Activated CD8-positive, alpha-beta memory T cell treated with anti-CD3 and anti-CD28 coated beads for 24 hours (primary cell): Measurements from ENCODE around the gene SPATA7.
"Not testable (repeated sequence)": the region's sequence is repeated elsewhere in the genome, so short reads cannot be mapped to it uniquely, and the experiment has no call there.

ENCODE experiments used
- DNase-seq: peaks from one replicate; pipeline ENCODE4 v3.0.0-alpha.2; 2020

Gene SPATA7, protein sequence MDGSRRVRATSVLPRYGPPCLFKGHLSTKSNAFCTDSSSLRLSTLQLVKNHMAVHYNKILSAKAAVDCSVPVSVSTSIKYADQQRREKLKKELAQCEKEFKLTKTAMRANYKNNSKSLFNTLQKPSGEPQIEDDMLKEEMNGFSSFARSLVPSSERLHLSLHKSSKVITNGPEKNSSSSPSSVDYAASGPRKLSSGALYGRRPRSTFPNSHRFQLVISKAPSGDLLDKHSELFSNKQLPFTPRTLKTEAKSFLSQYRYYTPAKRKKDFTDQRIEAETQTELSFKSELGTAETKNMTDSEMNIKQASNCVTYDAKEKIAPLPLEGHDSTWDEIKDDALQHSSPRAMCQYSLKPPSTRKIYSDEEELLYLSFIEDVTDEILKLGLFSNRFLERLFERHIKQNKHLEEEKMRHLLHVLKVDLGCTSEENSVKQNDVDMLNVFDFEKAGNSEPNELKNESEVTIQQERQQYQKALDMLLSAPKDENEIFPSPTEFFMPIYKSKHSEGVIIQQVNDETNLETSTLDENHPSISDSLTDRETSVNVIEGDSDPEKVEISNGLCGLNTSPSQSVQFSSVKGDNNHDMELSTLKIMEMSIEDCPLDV

DNA sequence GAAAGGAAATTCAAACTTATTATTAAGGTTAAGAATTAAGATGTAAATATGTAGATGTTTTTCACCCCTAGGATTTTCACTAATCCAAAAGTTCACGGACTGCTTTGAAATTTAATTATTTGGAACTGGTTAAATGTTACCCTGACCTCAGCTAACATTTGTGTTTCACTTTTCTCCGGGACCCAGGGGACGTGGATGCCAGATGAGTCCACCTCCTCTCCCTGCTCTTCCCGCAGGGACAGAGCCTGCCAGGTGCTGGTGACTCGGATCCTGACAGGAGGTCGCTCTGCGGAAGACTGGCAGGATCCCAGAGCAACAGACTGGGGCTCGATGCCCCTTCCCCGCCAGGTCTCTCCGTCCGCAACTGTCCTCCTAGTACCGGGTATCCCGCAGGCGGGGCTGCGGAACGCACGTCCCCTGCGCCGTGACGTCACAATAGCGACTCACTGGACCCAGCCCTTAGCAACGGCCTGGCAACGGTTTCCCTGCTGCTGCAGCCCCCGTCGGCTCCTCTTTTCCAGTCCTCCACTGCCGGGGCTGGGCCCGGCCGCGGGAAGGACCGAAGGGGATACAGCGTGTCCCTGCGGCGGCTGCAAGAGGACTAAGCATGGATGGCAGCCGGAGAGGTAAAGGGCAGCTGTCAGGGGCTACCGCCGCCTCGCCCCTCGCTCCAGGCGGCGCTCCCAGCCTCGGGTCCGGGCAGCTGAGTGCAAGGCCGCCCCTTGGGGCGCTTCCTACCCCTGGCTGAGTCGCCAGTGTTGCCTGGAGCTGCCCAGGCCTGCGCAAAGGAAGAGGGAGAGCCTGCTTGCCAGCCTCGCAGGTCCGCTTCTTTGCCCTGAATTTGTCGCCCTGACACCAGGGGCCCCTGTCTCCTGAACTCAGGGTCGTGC is at the start of gene SPATA7:
SPATA7 (plus strand) TSS at position 446 of the 890 bp plus-strand sequence; CDS start at position 608, 162 bp downstream.
- DNase-seq: peak; percentile 93

DNA sequence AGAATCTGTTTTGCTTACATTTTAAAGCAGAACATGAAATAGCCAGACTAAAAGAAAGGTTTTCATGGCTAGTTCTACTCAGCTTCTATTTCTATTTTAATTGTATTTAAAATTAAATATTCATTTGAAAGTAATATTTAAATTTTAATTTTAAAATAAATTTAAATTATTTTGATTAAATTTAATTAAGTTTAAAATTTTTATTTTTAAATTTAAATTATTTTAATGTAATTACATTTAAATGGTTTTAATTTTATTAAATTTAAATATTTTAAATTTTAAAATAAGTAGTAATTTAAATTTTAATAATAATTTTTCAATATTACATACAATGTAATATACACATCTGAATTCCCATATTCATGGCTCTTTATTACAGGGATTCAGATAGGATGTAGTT is 45.1 kb upstream of the SPATA7 start:
- no peak for DNase-seq

DNA sequence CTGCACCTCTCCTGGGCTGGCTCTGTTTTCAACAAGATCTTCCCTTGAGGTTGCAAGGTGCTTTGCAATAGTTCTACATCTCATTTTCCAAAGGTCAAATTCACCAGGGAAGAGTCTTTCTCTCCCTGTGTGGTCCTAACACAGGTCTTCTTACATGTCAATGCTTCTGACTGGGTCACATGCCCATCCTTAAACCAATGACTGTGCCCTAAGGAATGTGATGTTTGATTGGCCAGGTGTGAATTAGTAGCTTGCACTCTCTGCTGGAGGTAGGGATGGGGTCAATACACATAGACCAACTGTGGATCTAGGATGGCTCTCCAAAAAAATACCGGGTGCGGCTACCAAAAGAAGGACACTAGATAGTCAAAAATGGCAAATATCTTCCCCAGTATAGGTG is 42.5 kb upstream of the SPATA7 start:
- DNase-seq: no peak

DNA sequence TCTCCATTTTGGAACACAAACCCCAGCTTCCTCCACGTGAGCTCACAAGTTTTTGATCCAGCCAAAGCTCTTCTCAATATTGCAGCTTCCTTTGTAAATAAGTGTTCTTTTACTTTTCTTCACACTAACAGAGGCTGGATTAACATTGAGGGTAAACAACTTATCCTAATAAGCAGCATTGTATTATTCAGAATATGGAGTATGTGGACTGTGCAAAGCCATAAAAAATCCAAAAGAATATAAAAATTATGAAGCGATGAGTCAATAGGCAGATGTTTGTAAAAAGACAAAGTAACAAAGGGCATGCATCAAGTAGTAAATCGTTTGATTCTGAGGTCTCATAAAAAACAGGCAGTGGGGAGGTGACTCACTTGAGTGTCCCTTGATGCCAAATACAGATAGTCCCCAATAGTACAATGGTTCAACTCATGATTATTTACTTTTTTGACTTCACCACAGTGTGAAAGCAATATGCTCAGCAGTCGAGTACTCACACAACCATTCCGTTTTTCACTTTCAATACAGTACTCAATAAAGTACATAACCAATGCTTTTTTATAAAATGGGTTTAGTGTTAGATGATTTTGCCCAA is 39.3 kb upstream of the SPATA7 start:
- DNase-seq: no peak

DNA sequence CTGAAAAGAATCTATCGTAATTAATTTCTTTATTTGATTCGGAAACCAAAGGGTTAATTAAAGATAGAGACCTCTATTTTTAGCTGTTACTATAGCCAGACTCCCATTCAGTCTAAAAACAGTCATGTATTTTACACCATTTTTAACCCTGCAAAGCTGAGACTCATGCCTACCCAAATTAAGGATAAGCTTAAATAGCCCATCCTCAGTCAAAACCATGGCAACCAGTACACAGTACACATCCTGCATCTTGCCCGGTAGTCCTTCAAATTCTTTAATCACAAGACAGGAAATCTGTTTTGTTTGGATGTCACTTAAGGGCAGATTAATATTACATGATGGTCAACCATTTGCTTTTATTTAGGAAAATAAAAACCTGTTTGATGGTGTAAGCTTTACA is 36.9 kb upstream of the SPATA7 start:
- no peak for DNase-seq

DNA sequence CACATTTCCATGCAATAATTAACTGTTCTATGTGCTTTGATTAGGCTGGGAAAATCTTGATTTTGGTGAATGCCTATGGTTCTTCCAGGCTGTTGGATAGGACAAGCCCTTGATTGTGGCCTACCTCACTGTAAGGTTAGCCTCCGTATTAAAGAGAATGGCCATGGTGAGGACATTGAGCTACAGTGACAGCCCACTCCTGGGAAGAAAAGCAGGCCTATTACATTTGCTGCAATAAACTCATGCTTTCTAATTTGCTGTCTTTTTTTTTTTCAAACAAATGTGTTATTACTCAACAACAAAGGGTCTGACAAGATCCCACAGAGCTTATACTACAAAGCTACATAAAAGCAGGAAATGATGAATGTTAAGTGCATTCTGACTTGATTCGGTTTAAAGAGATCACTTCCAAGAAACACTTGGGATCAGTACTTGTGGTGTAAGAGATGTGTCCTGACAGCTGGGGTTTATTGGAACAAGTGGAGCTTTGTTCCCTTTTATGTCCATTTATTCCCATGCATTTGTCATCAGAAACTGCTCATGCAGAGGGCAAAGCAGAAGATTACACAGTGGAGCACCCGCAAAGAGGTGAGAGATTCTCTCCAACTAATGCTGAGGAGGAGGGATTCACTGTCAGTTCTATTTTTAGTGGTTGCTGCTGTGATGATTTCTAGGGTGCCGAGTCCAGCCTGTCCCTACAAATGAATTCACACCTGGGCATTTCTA is 33.3 kb upstream of the SPATA7 start:
- DNase-seq: no peak

DNA sequence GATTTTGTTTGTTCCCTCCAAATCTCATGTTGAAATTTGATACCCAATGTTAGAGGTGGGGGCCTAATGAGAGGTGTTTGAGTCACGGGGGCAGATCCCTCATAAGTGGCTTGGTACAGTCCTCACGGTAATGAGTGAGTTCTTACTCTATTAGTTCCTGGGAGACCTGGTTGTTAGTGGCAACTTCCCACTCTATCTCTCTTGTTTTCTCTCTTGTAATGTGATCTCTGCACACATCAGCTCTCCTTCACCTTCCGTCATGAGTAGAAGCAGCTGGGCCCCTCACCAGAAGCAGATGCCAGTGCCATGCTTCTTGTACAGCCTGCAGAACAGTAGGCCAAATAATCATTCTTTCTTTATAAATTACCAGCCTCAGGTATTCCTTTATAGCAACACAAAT is 32.8 kb upstream of the SPATA7 start:
- DNase-seq: no peak

DNA sequence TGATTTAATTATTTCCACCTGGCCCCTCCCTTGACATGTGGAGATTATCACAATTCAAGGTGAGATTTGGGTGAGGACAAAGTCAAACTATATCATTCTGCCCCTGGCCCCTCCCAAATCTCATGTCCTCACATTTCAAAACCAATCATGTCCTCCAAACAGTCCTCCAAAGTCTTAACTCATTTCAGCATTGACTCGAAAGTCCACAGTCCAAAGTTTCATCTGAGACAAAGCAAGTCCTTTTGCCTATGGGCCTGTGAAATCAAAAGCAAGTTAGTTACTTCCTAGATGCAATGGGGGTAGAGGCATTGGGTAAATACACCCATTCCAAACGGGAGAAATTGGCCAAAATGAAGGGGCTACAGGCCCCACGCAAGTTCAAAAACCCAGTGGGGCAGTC is 31.1 kb upstream of the SPATA7 start:
- no peak for DNase-seq

DNA sequence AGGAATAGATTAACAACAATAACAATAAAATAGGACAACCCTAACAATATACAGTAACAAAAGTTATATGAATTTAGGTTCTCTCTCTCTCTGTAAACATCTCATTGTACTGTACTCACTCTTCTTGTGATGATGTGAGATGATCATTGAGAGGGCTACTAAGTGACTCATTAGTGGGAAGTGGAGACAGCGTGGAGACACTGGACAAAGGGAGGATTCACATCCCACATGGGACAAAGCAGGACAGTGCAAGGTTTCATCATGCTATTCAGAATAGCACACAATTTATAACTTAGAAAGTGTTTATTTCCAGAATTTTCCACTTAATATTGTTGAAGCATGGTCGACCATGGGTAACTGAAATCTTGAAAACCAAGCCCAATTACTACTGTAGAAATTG is 26.0 kb upstream of the SPATA7 start:
- no peak for DNase-seq

DNA sequence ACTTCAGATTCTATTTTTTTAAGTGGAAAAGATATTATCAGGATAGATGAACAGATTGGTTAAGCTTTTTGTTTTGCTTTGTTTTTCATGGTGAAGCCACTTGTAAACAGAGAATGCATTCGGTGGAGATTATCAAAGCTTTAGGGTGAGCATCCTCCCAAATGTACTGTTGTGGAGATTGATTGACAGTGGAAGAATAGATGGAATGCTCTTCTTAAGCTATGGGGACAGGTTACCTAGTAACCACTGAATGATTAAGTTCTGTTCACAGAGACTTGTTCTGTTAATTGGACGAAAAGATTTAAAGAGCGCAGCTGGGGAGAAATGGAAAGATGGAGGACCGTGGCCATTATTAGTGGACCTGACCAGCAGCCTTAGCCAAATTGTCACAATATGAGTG is 21.8 kb upstream of the SPATA7 start:
- DNase-seq: no peak

DNA sequence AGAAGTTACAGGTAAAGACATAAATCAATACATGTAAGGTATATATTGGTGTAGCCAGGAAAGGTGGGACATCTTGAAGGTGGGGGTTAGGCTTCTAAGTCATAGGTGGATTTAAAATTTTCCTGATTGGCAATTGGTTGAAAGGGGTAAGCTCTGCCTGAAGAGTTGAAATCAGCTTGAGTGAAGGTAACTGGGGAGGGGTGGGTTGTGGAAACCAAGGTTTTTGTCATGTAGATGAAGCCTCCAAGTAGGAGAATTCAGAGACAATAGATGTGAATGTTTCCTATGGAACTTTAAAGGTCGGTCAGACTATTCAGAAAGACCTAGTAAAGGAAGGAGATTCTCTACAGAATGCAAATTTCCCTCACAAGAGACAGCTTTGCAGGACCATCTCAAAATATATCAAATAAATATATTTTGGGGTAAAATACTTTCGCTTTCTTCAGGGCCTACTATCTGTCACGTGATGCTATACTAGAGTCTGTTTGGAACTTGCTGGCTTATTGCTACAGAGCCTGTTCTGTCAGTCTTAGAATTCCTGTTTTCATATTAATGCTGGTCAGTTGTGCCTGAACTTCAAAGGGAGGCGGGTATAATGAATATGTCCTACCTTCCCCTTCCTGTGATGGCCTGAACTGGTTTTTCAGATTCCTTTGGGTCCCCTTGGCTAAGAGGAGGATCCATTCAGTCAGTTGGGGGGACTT is 20.6 kb upstream of the SPATA7 start:
- no peak for DNase-seq

DNA sequence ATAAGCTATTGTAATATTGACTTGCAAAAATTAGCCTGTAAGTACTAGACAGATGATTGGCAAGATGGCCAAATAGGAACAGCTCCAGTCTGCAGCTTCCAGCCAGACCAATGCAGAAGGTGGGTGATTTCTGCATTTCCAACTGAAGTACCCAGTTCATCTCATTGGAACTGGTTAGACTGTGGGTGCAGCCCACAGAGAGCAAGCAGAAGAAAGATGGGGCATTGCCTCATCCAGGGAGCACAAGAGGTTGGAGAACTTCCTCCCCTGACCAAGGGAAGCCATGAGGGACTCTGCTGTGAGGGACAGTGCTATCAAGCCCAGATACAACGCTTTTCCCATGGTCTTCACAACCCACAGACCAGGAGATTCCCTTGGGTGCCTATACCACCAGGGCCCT is 16.0 kb upstream of the SPATA7 start:
- no peak for DNase-seq

DNA sequence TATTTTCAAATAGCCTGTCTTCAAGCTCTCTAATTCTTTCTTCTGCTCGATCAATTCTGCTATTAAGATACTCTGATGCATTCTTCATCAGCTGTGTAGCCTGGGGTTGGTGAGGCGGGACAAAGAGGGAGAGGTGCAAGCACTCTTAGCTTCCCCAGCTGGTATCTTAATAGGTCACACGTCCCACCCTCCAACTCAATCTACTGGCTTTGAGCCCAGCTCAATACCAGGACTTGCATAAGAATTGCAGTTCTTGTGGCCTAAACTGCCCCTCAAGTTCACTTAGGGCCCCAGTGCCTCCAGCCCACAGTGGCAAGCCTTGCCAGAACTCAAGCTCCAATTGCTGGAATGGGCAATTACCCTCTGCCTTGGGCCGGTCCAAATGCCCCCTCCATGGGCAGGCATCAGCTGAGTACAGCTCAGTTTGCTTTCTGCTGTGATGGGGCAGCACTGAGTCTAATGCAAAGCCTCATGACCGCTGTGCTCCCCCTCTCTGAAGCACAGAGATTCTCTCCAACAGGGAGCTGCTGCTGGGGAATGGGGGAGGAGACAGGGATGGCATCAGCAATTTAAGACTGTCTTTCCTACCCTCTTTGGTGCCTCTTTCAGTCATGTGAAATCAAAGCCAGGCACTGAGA is 5.6 kb upstream of the SPATA7 start:
- no peak for DNase-seq

DNA sequence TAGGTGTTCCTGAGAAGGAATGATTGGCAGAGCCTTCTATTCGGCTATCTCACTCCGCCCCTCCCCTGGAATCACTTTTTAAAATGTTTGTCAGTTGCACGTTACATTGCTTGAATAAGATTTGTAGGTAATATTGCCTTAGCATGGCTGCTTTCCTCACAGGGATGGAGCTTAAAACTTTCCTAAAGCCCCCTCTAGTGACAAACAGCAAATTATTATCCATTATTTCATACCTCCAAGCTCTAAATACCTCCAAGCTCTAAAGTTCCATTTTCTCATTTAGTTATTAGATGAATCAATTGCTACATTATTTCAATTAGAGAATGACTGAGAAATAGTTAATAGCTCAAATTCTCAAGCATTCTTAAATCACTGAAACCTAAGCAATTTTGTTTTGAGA is 5.1 kb upstream of the SPATA7 start:
- DNase-seq: no peak

DNA sequence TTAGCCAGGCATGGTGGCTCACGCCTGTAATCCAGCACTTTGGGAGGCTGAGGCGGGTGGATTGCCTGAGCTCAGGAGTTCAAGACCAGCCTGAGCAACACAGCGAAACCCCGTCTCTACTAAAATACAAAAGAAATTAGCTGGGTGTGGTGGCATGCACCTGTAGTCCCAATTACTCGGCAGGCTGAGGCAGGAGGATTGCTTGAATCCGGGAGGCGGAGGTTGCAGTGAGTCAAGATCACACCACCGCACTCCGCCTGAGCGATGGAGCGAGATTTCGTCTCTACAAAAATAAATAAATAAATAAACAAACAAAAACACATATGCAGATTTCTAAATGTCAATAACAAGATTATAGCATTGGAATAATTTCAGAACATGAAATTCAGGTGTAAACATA is 3.8 kb upstream of the SPATA7 start:
- not testable (repeated sequence) for DNase-seq

DNA sequence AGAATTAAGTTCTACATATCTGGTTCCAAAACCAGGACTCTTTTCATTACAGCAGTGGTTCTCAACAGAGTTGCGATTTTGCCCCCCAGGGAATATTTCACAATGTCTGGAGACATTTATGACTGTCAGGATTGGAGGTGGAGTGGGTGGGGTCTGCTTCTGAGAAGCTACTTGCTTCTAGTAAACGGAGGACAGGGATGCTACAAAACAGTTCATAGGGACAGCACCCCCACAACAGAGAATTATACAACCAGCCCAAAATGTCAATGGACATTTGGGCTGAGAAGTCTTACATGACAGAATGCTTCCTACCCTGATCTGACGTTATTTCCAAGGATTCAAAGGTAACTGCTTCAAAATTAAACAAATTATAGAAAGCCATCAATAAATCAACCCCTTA is 739 bp upstream of the SPATA7 start:
- no peak for DNase-seq

DNA sequence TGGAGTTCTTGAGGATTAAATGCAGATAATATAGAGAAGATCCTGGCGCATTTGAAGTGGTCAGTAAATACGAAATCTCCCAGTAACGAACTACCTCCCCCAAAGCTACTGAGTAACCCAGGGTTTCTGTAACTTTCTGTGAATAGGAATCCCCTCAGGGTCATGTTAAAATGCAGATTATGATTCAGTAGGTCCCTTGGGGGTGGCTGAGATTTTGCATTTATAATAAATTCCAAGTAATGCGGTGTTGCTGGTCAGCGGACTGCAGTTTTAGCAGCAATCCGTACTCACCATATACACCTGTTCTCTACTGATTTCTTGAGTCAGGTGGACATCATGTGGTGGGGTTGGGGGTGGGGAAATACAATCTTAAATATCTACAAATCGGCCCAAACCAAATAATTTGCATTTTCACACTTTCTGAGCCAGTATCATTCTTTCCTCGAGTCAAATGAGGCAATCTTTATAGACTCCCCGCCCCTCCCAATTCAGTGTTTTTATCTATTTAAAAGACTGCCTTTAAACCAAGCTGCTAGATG is 868 bp downstream of the SPATA7 start:
- no peak for DNase-seq

DNA sequence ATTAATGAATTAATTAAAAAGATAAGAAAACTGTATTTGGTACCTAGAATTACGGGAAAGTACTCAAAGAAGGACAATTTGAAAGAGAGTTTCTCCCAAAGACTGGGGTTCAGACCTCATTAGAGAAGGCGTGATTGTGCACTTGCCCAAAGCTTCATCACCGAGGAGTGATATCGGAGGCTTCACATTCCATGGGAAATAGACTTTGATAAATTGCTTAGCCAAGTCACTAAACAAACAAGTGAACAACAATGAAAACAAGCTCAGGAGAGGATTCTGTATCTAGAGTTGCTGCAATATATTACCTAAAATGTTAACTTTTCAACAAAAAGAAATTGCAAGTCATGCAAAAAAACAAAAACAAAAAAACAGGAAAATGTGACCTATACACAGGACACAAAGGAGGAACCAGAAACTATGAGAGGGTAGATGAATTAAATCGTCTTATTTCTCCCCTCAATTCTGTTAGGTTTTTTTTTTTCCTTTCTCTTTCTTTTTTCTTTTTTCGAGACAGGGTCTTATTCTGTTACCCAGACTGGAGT is 3.4 kb downstream of the SPATA7 start:
- no peak for DNase-seq

DNA sequence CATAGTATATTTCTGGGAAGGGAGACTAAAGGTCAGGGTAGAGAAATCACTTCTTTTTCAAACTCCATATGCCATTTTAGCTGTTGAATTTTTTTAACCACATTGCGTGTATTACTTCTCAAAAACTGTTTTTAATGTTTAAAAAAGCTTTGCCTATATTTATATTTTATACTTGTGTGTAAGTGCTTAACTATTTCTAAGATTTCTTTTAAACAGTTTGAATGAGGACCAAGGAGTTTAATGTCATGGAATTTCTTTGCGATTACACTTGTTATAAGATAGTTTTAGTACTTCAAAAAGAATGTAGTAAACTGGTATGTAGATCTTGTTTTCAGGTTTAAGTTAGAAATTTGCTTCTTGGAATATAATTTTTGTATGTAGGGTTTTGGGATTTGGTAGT is 7.2 kb downstream of the SPATA7 start:
- no peak for DNase-seq

DNA sequence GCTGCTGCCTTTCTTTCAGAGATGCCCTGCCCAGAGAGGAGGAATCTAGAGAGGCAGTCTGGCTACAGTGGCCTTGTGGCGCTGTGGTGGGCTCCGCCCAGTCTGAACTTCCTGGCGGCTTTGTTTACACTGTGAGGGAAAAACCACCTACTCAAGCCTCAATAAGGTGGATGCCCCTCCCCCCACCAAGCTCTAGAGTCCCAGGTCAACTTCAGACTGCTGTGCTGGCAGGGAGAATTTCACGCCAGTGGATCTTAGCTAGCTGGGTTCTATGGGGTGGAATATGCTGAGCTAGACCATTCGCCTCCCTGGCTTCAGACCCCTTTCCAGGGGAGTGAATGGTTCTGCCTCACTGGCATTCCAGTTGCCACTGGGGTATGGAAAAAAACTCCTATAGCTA is 25.6 kb downstream of the SPATA7 start:
- no peak for DNase-seq

DNA sequence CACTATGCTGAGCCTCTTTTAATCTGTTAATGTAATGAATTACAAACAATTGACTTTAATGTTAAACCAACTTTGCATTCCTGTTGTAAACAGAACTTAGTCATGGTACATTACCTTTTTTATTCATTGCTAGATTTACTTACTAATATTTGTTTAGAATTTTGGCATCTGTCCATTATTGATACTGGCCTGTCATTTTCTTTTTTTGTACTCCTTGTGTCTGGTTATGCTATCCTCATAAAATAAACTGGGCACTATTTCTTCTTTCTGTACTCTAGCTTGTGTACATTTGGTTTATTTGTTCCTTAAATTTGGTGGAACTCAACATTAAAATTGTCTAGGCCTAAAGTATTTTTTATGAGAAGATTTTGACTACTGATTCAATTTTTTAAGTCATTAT is 32.1 kb downstream of the SPATA7 start:
- DNase-seq: no peak
